GM23338 (cell line): ENCODE measurements around the gene TM7SF2.

Source experiments
- POLR2AphosphoS5 ChIP-seq: IDR thresholded peaks from 2 replicates; pipeline ENCODE4 v1.6.1; 2016; ENCODE audit warnings: antibody characterized with exemption, low read depth
- TF ChIP-seq, protein P1 (sequence below), 2 experiments: fragments of 200-600 bp in 1 of 2; sonication (generic) in 1 of 2; conservative IDR thresholded peaks; 2 replicates each; pipeline versions ENCODE4 v1.5.1 to v1.6.1; 2016 to 2017; ENCODE audit warnings: antibody characterized with exemption in 2 of 2, low read depth in 2 of 2, mild to moderate bottlenecking in 2 of 2, moderate library complexity in 1 of 2

DNA sequence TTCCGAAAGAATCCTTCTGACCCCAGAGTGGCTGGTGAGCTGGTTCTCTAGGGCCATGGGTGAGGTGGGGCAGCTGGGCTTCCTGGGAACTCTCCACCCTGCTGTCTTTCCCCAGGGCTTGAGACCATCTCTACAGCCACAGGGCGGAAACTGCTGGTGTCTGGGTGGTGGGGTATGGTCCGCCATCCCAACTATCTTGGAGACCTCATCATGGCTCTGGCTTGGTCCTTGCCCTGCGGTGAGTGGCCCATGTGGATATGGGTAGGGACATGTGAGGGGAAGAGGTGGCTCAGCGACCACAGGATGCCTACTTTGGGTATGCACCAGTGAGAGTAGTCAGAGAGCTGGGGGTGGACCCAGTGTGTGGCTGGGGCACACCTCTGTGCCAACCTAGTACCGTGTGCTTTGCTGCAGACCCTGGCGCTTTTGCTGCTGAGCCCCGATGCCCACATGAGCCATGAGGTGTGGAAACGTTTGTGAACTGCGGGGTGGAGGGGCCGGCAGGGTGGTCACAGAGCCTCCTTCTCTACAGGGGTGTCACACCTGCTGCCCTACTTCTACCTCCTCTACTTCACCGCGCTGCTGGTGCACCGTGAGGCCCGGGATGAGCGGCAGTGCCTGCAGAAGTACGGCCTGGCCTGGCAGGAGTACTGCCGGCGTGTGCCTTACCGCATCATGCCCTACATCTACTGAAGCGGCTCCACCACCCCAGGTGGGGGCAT is 3.9 kb downstream of the TM7SF2 start:
- peak; percentile 30 for TF ChIP-seq POLR2AphosphoS5
- TF ChIP-seq, protein P1, sequence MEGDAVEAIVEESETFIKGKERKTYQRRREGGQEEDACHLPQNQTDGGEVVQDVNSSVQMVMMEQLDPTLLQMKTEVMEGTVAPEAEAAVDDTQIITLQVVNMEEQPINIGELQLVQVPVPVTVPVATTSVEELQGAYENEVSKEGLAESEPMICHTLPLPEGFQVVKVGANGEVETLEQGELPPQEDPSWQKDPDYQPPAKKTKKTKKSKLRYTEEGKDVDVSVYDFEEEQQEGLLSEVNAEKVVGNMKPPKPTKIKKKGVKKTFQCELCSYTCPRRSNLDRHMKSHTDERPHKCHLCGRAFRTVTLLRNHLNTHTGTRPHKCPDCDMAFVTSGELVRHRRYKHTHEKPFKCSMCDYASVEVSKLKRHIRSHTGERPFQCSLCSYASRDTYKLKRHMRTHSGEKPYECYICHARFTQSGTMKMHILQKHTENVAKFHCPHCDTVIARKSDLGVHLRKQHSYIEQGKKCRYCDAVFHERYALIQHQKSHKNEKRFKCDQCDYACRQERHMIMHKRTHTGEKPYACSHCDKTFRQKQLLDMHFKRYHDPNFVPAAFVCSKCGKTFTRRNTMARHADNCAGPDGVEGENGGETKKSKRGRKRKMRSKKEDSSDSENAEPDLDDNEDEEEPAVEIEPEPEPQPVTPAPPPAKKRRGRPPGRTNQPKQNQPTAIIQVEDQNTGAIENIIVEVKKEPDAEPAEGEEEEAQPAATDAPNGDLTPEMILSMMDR (conservative IDR thresholded peaks at IDR 0.05; ENCODE audit: low read depth in 2 of 2) = no peak
